ENCODE measurements around the gene EPHA3.

Gene EPHA3

GRCh38 chr3:89467898-89468363 lies 360.5 kb downstream of the EPHA3 start:
- H3K27me3 ChIP-seq (ENCODE audit: insufficient read depth, poor library complexity, severe bottlenecking) = no peaks in the 10 kb centered on the region
- no peak overlapping the region for H3K27ac ChIP-seq (replicated peaks)
- no peak for DNase-seq (ENCODE audit: low read depth in 1 of 2, low spot score in 1 of 2)
- no peak overlapping the region for H3K4me3 ChIP-seq (replicated peaks; ENCODE audit: insufficient read depth, low read length)
- TF ChIP-seq REST (IDR thresholded peaks at IDR 0.05; ENCODE audit: insufficient replicate concordance, low read depth) (no peak), POLR2AphosphoS5 (IDR thresholded peaks at IDR 0.05; ENCODE audit: low read depth) (no peak), SPI1 (IDR thresholded peaks at IDR 0.05; ENCODE audit: borderline replicate concordance, low read depth) (no peak), GABPA (IDR thresholded peaks at IDR 0.05; ENCODE audit: low read depth) (no peak), CTCF (IDR thresholded peaks at IDR 0.05; ENCODE audit: insufficient read depth, low read length) (no peak)

GRCh38 chr3:89472101-89472500 lies 364.7 kb downstream of the EPHA3 start:
- no peak for DNase-seq (ENCODE audit: low read depth in 1 of 2, low spot score in 1 of 2)
- TF ChIP-seq SPI1 (IDR thresholded peaks at IDR 0.05; ENCODE audit: borderline replicate concordance, low read depth) = no peak
- TF ChIP-seq CTCF (IDR thresholded peaks at IDR 0.05; ENCODE audit: insufficient read depth, low read length) = no peak
- no peak for TF ChIP-seq POLR2AphosphoS5 (IDR thresholded peaks at IDR 0.05; ENCODE audit: low read depth)
- TF ChIP-seq REST (IDR thresholded peaks at IDR 0.05; ENCODE audit: insufficient replicate concordance, low read depth) = no peak
- no peak for TF ChIP-seq GABPA (IDR thresholded peaks at IDR 0.05; ENCODE audit: low read depth)
- H3K4me3 ChIP-seq (replicated peaks; ENCODE audit: insufficient read depth, low read length) = no peak overlapping the region
- H3K27me3 ChIP-seq (ENCODE audit: insufficient read depth, poor library complexity, severe bottlenecking) = no peaks in the 10 kb centered on the region
- no peak overlapping the region for H3K27ac ChIP-seq (replicated peaks)

- DNase-seq (ENCODE audit: low read depth in 1 of 2, low spot score in 1 of 2) = no peak
- no peak overlapping the region for H3K4me3 ChIP-seq (replicated peaks; ENCODE audit: insufficient read depth, low read length)
- TF ChIP-seq CTCF (IDR thresholded peaks at IDR 0.05; ENCODE audit: insufficient read depth, low read length) = no peak
- no peak for TF ChIP-seq SPI1 (IDR thresholded peaks at IDR 0.05; ENCODE audit: borderline replicate concordance, low read depth)
- no peak for TF ChIP-seq POLR2AphosphoS5 (IDR thresholded peaks at IDR 0.05; ENCODE audit: low read depth)
- no peak for TF ChIP-seq GABPA (IDR thresholded peaks at IDR 0.05; ENCODE audit: low read depth)
- no peak for TF ChIP-seq REST (IDR thresholded peaks at IDR 0.05; ENCODE audit: insufficient replicate concordance, low read depth)
- no peaks in the 10 kb centered on the region for H3K27me3 ChIP-seq (ENCODE audit: insufficient read depth, poor library complexity, severe bottlenecking)
- no peak overlapping the region for H3K27ac ChIP-seq (replicated peaks)
Measured at GRCh38 chr3:89474333-89475130, 367.1 kb downstream of the EPHA3 start.

All from HL-60 (cell line).